DOHH2 (cell line): Measurements from ENCODE around the gene IYD.

Experiments used
- EZH2phosphoT487 ChIP-seq: fragments of 200-600 bp; sonication (generic); IDR thresholded peaks from 2 replicates; pipeline ENCODE4 v1.6.1; 2017; ENCODE audit warnings: borderline replicate concordance, mild to moderate bottlenecking, antibody characterized with exemption, low read length, moderate library complexity, mixed read lengths
- TF ChIP-seq, protein P1 (sequence below): fragments of 200-600 bp; sonication (generic); IDR thresholded peaks from one replicate; pipeline ENCODE4 v1.5.1; 2014; ENCODE audit warnings: antibody characterized with exemption, mild to moderate bottlenecking, low read depth, low read length; ENCODE audit not compliant: poor library complexity, severe bottlenecking

DNA sequence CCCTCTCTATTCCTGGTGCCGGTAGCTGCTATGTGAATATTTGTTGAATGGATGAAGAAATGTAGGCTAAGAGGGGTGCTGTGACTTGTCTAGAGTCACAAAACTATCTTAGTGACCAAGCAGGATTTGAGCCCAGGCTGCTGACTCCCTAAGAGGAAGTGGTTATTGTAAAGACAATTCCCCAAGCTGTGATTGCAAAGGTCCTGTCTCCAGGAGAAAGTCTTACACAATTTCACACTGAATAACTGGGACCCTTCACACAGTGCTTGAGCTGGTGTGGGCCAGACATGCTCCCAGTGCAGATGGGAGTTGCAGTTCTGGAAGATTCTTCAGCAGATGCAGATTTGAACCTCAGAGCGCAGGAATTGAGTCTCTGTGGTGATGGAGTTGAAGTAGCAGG lies 38.1 kb downstream of the IYD start:
- TF ChIP-seq, protein P1, sequence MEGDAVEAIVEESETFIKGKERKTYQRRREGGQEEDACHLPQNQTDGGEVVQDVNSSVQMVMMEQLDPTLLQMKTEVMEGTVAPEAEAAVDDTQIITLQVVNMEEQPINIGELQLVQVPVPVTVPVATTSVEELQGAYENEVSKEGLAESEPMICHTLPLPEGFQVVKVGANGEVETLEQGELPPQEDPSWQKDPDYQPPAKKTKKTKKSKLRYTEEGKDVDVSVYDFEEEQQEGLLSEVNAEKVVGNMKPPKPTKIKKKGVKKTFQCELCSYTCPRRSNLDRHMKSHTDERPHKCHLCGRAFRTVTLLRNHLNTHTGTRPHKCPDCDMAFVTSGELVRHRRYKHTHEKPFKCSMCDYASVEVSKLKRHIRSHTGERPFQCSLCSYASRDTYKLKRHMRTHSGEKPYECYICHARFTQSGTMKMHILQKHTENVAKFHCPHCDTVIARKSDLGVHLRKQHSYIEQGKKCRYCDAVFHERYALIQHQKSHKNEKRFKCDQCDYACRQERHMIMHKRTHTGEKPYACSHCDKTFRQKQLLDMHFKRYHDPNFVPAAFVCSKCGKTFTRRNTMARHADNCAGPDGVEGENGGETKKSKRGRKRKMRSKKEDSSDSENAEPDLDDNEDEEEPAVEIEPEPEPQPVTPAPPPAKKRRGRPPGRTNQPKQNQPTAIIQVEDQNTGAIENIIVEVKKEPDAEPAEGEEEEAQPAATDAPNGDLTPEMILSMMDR, result no peak
- TF ChIP-seq EZH2phosphoT487, result no peak
